MM.1S (cell line): ENCODE measurements around the gene ACTG1.
A peak's percentile ranks its signal among the peaks of the same experiment; 100 is the strongest.

Source experiments
- DNase-seq: peaks from one replicate; pipeline ENCODE4 v3.0.0-alpha.2; 2015
- H2AFZ ChIP-seq: fragments of 300-600 bp; sonication (generic); 2 replicates; pipeline ENCODE4 v1.6.0; 2016; ENCODE audit warnings: antibody characterized with exemption, low read length
- H3F3A ChIP-seq: fragments of 300-600 bp; sonication (generic); 2 replicates; pipeline ENCODE4 v1.6.1; 2016; ENCODE audit warnings: mild to moderate bottlenecking, antibody characterized with exemption, low read length, moderate library complexity, mixed read lengths; ENCODE audit not compliant: insufficient read depth
- H3K27ac ChIP-seq: fragments of 300-600 bp; sonication (generic); 2 replicates; pipeline ENCODE4 v1.5.1; 2016; ENCODE audit warnings: mild to moderate bottlenecking, low read length
- H3K27me3 ChIP-seq: fragments of 300-600 bp; sonication (generic); replicated peaks from 2 replicates; pipeline ENCODE4 v1.6.0; 2016; ENCODE audit warnings: low read length; ENCODE audit not compliant: insufficient read depth
- H3K36me3 ChIP-seq: fragments of 300-600 bp; sonication (generic); replicated peaks from 2 replicates; pipeline ENCODE4 v1.6.1; 2016; ENCODE audit warnings: mild to moderate bottlenecking, low read length, mixed read lengths; ENCODE audit not compliant: insufficient read depth
- H3K4me1 ChIP-seq: fragments of 300-600 bp; sonication (generic); 2 replicates; pipeline ENCODE4 v1.6.1; 2016; ENCODE audit warnings: low read length, mixed read lengths
- H3K4me2 ChIP-seq: fragments of 300-600 bp; sonication (generic); 2 replicates; pipeline ENCODE4 v1.6.0; 2016; ENCODE audit warnings: low read depth, low read length
- H3K4me3 ChIP-seq: fragments of 300-600 bp; sonication (generic); 2 replicates; pipeline ENCODE4 v1.5.1; 2016; ENCODE audit warnings: low read length, mixed read lengths
- H3K79me2 ChIP-seq: fragments of 300-600 bp; sonication (generic); 2 replicates; pipeline ENCODE4 v1.6.1; 2016; ENCODE audit warnings: mixed run types, low read length, mixed read lengths
- H3K9ac ChIP-seq: fragments of 300-600 bp; sonication (generic); 2 replicates; pipeline ENCODE4 v1.6.1; 2016; ENCODE audit warnings: low read length, mixed read lengths
- H3K9me2 ChIP-seq: fragments of 300-600 bp; sonication (generic); replicated peaks from 2 replicates; pipeline ENCODE4 v1.6.1; 2016; ENCODE audit warnings: mild to moderate bottlenecking, low read length, mixed read lengths; ENCODE audit not compliant: insufficient read depth
- H3K9me3 ChIP-seq: fragments of 300-600 bp; sonication (generic); replicated peaks from 2 replicates; pipeline ENCODE4 v1.6.1; 2016; ENCODE audit warnings: mild to moderate bottlenecking, low read length, mixed read lengths; ENCODE audit not compliant: insufficient read depth
- H4K20me1 ChIP-seq: fragments of 300-600 bp; sonication (generic); 2 replicates; pipeline ENCODE4 v1.6.1; 2016; ENCODE audit warnings: mild to moderate bottlenecking, low read length, moderate library complexity, mixed read lengths; ENCODE audit not compliant: insufficient read depth
- EZH2 ChIP-seq: fragments of 300-600 bp; sonication (generic); optimal IDR thresholded peaks from 2 replicates; pipeline ENCODE3; 2017; ENCODE audit warnings: low read depth, mild to moderate bottlenecking, antibody characterized with exemption, low read length, mixed read lengths
- EZH2phosphoT487 ChIP-seq: fragments of 300-600 bp; sonication (generic); IDR thresholded peaks from 2 replicates; pipeline ENCODE4 v1.6.1; 2018; ENCODE audit warnings: antibody characterized with exemption, low read length
- TF ChIP-seq, protein P1 (sequence below): fragments of 300-600 bp; sonication (generic); IDR thresholded peaks from 2 replicates; pipeline ENCODE4 v1.5.1; 2016; ENCODE audit warnings: antibody characterized with exemption, low read length, mixed read lengths

ACTG1 gene

DNA sequence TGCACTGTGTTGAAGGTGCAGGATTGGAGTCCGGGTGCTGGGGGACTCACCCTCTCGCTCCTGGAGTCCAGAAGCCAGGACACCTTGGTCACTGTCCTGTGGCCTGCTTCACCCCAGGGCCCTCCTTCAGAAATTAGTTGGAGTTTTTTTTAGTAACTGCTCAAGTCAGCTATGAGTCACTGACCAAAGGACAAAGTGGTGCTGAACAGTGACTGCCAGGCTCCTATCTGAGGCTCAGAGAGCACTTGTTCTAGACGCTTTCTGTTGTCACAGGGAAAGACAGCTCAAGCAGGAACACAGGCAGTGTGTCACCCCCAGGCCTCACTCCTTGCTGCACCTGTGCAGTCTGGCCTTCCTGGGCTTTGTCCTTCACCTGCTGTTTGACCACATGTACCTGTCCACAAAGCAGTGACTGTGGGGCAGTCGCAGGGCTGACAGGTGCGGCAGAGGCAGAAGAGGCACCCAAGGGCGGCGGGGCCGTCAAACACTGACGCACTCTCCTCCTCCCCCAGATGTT is 43.6 kb upstream of the ACTG1 start:
- H3K27me3 ChIP-seq: no peaks in the 10 kb centered on the region
- TF ChIP-seq EZH2: no peak
- TF ChIP-seq EZH2phosphoT487: no peak
- TF ChIP-seq, protein P1, sequence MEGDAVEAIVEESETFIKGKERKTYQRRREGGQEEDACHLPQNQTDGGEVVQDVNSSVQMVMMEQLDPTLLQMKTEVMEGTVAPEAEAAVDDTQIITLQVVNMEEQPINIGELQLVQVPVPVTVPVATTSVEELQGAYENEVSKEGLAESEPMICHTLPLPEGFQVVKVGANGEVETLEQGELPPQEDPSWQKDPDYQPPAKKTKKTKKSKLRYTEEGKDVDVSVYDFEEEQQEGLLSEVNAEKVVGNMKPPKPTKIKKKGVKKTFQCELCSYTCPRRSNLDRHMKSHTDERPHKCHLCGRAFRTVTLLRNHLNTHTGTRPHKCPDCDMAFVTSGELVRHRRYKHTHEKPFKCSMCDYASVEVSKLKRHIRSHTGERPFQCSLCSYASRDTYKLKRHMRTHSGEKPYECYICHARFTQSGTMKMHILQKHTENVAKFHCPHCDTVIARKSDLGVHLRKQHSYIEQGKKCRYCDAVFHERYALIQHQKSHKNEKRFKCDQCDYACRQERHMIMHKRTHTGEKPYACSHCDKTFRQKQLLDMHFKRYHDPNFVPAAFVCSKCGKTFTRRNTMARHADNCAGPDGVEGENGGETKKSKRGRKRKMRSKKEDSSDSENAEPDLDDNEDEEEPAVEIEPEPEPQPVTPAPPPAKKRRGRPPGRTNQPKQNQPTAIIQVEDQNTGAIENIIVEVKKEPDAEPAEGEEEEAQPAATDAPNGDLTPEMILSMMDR: no peak
- H3K9me3 ChIP-seq: no peaks in the 10 kb centered on the region
- no peak overlapping the region for H3K27ac ChIP-seq
- peaks cover 12% of the 10 kb centered on the region; the same call in 1 of the 2 replicates for H3K4me1 ChIP-seq
- H3K9ac ChIP-seq: no peak overlapping the region
- no peaks in the 10 kb centered on the region for H3K9me2 ChIP-seq
- peaks cover 22% of the 10 kb centered on the region for H3F3A ChIP-seq
- no peaks in the 10 kb centered on the region for H4K20me1 ChIP-seq
- DNase-seq: no peak
- H3K79me2 ChIP-seq: peaks cover 8% of the 10 kb centered on the region
- H2AFZ ChIP-seq: no peak overlapping the region
- H3K4me3 ChIP-seq: no peak overlapping the region
- H3K36me3 ChIP-seq: no peaks in the 10 kb centered on the region
- H3K4me2 ChIP-seq: no peak overlapping the region

DNA sequence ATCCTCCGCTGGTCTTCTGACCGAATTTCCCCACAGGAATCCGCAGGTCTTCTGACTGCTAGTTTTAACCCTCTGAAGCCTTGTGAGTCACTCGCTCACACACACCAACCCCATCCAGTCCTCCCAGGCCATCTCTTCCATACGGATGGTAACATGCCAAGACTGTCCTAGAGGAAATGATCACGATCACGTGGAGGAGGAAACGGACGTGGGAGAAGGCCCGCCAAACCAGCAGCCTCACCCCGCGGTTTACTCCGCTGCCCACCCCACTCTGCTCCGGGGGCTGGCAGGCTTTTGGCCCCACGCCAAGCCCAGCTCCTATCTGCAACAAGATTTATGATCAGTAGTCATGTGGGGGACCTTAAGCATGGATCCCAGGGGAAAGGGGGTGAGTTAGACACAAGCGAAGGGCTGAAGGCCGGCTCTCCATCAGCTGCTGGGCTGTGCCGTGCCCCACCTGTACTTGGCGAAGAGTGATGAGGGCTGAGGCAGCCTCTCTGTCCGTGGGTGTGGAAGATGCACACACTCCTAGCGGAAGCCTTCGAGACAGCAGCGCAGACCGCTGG is 41.1 kb upstream of the ACTG1 start:
- Histone ChIP-seq H2AFZ (peak overlapping the region; percentile 42), H3K27ac (peak overlapping the region; percentile 61; the same call in 1 of the 2 replicates), H3K4me1 (peaks cover 16% of the 10 kb centered on the region; the same call in 1 of the 2 replicates), H3K27me3 (no peaks in the 10 kb centered on the region), H3K4me2 (peak overlapping the region; percentile 88), H3F3A (peaks cover 22% of the 10 kb centered on the region), H3K9ac (peak overlapping the region; percentile 34; the same call in 1 of the 2 replicates), H3K79me2 (peaks cover 27% of the 10 kb centered on the region), H4K20me1 (no peaks in the 10 kb centered on the region), H3K9me2 (no peaks in the 10 kb centered on the region), H3K36me3 (no peaks in the 10 kb centered on the region), H3K4me3 (peak overlapping the region; percentile 83), H3K9me3 (no peaks in the 10 kb centered on the region)
- no peak for DNase-seq
- TF ChIP-seq, protein P1: 0 out of 2 replicates have a peak, but pooled peaks have one; percentile 2
- no peak for TF ChIP-seq EZH2phosphoT487

DNA sequence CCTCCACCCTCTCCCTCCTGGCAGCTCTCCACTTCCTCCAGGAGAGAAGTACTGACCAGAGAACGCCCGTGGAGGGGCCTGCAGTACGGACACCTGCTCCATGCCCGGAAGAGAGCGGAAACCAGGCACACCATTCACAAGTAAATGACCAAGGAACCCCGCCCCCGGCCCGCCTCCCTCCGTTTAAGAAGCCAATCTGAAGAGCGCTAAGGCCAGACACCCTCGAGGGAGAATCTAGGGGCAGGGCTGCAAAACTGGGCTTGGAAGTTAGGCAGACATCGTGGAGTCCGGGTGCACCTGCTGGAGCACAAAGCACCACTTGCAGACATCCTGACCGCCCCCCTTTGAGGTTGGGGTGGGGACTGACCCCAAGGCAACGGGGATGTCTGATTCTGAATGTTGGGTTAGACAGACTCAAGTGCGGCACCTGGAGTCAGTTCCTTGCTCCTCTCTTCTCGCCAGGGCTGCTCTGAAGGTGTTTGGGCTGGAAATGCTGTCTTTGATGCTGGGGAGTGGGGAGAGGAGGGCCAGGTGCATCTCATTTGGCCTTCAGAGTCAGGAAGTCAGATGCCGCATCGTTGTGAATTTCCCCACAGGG is 40.5 kb upstream of the ACTG1 start:
- Histone ChIP-seq H4K20me1 (no peaks in the 10 kb centered on the region), H3K4me2 (peak overlapping the region; percentile 88), H3K9ac (peak overlapping the region; percentile 67), H3F3A (peaks cover 22% of the 10 kb centered on the region), H3K4me3 (peak overlapping the region; percentile 83), H3K9me2 (no peaks in the 10 kb centered on the region), H3K4me1 (peaks cover 16% of the 10 kb centered on the region; the same call in 1 of the 2 replicates), H3K27me3 (no peaks in the 10 kb centered on the region), H3K9me3 (no peaks in the 10 kb centered on the region), H3K36me3 (no peaks in the 10 kb centered on the region), H2AFZ (peak overlapping the region; percentile 42), H3K79me2 (peaks cover 27% of the 10 kb centered on the region), H3K27ac (peak overlapping the region; percentile 61; the same call in 1 of the 2 replicates)
- TF ChIP-seq, protein P1: peak; percentile 37
- no peak for TF ChIP-seq EZH2
- DNase-seq: peak; percentile 94
